Immature natural killer cell (primary cell): ENCODE data around the gene SLC25A52. TPM values are rescaled to one million over a fixed set of nuclear protein-coding genes. Genes with fewer than 3 reads are reported as not detected.

Experiments
- polyA plus RNA-seq, 3 donors: library from polyadenylated mRNA; unstranded; fragments of 300-500 nt; fragmentation: Illumina TruSeq; gene quantifications; one replicate each; pipeline ENCODE4 v1.2.3, GENCODE V29; 2021

Gene SLC25A52
- polyA plus RNA-seq, 3 donors from 2014 or later, result not detected

Other genes with a start within 250 kb of the SLC25A52 start
- gene TTR, start 169.0 kb downstream of the SLC25A52 start, polyA plus RNA-seq, result not detected
- gene B4GALT6, start 76.3 kb downstream of the SLC25A52 start, polyA plus RNA-seq, result 1 to 10 TPM in 2 of 3 donors, under 1 TPM in 1; 0.83 to 3.2 (median 1.5) TPM
- gene TRAPPC8, start 182.2 kb upstream of the SLC25A52 start, polyA plus RNA-seq, result 10 to 100 TPM; 15.3 to 24.5 (median 16.2) TPM